GM18526 (cell line): ENCODE measurements around the gene NRXN2.

Experiments used
- POLR2A ChIP-seq: IDR thresholded peaks from 3 replicates; pipeline ENCODE4 v1.6.1; 2011; ENCODE audit not compliant: insufficient read length; ENCODE audit errors: extremely low read depth

NRXN2 gene

GRCh38 chr11:64762674-64763525 lies 39.9 kb upstream of the NRXN2 start:
- TF ChIP-seq POLR2A = no peak

DNA sequence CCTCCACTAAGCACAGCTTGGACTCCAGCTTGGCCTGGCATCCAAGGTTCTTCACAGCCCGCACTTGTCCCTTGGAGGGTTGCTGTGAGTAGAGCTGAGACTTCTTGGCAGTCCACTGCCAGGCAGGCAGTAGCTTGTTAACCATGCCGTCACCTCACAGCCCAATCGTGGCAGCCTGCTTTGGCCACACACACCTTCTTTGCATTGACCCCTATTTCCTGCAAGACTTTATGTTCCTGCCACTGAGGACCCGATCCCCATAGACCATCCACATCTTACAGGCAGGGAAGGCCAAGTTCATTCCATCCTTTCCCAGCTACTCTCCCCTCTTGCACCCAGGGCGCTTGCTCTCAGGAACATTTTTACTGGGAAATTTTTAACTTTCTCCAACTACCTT lies 39.3 kb upstream of the NRXN2 start:
- TF ChIP-seq POLR2A = peak; percentile 20

DNA sequence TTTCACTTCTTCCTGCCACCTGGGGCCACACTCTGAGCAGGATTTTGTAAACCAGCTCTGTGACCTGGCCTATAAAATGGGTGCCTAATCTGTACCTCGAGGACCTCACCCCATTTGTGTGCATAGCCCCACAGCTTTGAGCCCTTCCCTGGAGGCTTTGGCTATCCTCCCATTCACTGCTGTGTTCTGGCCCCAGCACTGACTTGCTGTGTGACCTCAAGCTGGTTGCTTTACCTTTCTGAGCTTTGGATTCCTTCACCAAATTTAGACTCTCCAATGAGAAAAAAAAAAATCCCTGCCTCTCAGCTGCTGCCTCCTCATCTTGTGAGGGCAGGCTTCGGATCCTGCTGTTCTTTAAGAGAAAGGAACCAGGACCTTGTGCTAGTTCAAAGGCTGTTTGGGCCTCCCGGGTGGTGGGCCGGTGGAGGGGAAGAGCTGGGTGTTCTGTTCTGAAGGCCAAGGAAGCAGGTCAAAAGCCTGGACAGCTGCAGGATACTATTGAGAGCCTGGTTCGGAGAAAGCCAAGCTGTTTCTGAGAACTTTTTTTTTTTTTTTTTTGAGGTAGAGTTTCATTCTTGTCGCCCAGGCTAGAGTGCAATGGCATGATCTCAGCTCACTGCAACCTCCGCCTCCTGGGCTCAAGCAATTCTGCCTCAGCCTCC lies 37.9 kb upstream of the NRXN2 start:
- TF ChIP-seq POLR2A = no peak

GRCh38 chr11:64759722-64760719 lies 37.0 kb upstream of the NRXN2 start, which contains the start of gene PYGM:
Gene PYGM, minus strand, starts transcription at chr11:64759974. Its CDS starts 76 bp downstream, at chr11:64759898.
- no peak for TF ChIP-seq POLR2A

DNA sequence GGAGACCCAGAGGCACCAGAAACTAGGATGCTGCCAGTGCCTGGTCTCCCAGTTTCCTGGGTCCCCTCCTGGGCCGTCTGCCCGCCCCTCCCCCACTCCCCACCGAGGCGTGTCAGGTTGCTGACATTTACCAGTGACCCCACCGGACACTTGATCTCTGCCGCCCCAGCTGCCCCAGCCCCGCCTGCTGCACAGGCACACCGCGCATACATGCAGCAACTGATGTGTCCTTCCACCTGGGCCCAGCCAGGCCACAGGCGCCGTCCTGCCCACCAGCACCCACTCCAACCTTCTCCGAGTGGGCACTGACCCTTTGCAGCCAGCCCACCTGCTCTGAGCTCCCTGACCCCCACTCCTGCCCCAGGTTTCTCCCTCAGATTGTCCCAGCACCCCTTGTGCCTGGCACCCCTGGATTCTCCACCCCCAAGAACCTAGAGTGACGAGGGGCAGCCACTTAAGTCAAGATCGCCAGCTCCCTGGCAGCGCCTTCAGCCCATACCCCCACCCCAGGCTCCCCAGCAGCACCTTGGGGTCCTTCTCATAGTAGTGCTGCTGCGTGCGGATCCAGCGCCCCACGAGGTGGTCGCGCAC lies 36.2 kb upstream of the NRXN2 start:
- TF ChIP-seq POLR2A = no peak

DNA sequence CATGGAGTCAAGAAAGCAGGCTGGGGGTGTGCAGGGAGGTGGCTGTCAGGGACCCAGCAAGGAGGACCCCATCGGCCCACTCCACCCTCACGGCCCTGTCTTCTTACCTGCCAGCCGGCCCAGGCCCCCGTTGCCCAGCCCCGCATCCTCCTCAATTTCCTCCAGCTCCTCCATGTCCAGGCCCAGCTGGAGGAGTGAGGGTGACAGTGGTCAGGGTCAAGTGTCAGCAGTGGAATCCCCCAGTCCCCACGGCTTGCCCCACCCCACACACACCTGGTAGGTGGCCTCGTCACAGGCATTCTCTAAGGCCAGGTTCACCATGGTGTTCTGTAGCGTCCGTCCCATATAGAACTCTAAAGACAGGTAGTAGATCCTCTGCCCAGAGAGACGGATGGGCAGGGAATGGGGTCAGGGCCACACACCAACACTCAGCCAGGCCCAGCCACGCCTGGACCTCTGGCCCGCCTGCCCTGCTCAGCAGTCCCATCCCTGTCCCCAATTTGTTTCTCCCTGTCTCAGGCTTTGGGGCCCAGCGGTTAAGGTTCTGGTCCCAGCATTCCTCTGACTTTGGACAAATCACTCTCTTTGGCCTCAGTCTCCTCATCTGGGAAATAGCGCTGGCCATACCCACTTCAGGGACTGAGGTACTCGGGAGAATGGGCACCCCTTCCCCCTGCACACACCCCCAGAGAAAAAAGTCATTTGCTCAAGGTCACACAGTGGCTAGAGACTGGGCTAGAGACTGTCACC lies 35.5 kb upstream of the NRXN2 start:
- TF ChIP-seq POLR2A = no peak

DNA sequence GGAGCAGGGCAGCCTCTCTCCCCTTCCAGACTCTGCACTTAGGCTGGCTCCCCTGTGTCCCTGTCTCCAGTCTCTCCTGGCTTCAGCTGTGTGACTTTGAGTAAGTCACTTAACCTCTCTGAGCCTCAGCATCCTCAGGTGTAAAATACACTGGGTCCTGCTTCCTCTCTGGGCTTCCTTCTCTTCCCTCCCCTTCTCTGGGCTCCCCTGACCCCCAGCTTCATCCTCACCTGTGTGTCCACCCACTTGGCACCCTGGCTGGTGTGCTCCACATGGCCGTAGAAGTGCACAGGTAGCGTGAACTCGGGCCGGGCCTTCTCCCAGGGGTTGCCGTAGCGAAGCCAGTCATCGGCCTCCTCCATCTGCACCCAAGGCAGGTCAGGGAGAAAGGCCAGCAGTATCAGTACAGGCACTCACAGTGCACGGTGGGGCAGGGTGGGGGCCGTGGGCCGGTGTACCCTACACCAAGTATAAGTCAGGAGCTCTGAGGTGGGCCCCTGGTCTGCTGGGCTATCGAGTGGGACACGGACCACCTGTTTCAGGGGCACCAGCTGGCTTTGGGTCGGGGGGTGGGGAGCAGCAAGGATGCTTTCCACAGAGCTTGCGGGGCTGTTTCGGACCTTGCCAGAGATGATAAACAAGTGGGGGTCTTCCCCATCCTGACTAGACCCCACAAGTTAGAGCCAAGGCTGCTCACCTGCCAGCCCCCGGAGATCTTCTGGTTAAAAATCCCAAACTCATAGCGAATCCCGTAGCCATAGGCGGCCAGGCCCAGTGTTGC lies 34.7 kb upstream of the NRXN2 start:
- no peak for TF ChIP-seq POLR2A

DNA sequence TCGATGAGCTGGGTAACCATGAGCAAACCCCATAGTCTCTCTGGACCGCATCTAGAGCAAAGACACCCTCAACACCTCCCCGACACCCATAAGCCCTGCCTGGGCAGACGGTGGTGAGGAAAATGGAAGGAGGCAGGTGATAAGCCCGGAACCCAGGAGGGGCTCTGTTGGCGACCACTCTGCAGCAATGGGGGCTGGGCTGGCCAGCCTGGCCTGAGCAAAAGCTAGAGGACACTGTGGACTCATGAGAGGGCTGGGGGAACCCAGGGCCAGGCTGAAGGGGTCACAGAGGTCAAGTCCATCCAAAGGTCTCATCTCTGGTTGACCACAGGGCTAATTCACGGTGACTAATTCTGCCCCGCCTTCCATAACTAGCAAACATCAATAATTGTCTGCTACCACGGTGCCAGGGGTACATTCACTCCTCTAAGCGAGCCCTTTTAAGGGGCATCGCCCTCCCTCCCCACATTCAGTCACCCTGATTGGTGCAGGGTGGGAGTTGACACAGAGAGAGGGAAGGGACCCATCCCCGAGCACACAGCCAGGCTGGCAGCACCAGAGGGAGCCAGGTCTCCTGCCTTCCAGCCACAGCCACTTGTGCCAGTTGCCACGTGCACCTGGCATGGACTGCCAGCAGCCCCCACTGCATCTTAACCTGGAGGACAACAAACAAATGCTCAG lies 32.8 kb upstream of the NRXN2 start:
- TF ChIP-seq POLR2A = no peak

DNA sequence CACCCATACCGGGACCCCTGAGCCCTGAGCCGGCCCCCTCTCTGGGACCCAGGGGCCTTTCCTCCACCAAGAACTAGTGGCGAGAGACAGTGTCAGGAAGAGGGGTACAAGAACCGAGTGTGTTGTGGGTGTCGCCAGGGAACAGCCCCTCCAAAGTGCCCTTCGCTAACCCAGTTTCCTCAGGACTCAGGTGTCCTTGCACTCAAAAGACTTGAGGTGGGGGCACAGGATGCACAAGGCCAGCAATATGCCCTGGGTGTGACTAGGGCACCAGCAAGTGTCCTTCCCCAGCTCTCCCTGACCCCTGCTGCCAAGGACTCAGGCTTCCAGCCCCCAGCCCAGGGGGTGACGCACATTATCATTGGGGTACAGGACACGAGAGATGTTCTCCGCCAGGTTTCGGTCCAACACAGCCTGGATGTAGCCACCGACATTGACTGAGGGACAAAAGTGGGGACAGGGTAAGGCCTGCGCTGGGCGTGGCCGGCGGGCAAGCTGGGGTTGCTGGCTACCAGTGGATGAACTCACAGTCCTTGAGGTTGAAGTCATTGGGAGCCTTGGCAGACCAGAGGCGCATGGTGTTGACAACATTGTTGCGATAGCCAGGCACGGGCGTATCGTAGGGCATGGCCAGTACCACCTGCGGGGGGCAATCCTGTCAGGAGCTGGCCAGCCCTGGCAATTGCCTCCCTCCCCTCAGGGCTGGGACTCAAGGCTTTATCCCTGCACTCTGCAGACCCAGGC lies 32.1 kb upstream of the NRXN2 start:
- no peak for TF ChIP-seq POLR2A

GRCh38 chr11:64754124-64754918 lies 31.3 kb upstream of the NRXN2 start:
- no peak for TF ChIP-seq POLR2A

DNA sequence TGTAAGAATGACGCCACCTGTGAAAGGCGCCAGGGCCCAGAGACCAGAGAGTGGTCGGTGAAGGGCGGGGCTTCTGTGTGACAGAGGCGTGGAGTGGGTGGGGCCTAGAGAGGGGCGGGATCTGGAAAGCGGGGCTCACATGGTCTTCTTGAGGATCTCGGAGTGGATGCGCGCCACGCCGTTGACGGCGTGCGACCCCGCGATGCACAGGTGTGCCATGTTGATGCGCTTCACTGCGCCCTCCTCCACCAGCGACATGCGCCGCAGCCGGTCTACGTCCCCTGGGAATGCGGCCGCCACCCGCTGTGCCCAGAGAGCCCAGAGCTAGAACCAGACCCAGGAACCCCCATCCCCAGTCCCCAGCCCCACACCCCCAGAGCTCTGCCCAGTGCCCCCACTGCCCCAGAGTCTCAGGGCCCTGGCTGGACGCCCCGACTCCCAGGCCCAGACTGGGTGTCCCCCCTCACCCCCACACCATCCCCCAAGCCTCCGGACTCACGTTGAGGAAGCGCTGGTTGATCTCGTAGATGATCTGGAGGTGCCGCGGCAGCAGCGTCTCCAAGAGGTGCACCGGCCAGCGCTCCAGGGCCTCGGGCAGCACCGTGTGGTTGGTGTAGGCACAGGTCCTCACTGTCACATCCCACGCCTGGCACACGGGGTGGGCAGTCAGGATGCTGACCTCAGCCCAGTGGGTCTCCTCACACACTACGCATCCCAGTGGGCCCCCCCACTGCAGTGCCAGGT lies 30.6 kb upstream of the NRXN2 start:
- no peak for TF ChIP-seq POLR2A
